Thyroid gland (tissue), 4 donors: ENCODE results near the gene TMEM167B. TPM values are rescaled to one million over a fixed set of nuclear protein-coding genes. Genes with fewer than 3 reads are reported as not detected.
A peak's percentile ranks its signal among the peaks of the same experiment; 100 is the strongest.

Experiments used
- DNase-seq, 2 donors: peaks; one replicate each; pipeline ENCODE4 v3.0.0-alpha.2; 2019
- H3K27ac ChIP-seq, 3 donors: fragments of 200-600 bp; sonication (generic); 1 replicate in 2 of 3; 2 replicates in 1 of 3; pipeline ENCODE4 v1.5.1; 2016 to 2019; ENCODE audit warnings: mild to moderate bottlenecking in 1 of 3, moderate library complexity in 1 of 3
- H3K27me3 ChIP-seq: fragments of 200-600 bp; sonication (generic); one replicate; pipeline ENCODE4 v1.5.1; 2019
- H3K36me3 ChIP-seq, 2 donors: fragments of 200-600 bp; sonication (generic); one replicate each; pipeline ENCODE4 v1.5.1; 2016 to 2019
- H3K4me1 ChIP-seq, 2 donors: fragments of 200-600 bp; sonication (generic); one replicate each; pipeline ENCODE4 v1.5.1; 2017 to 2019
- H3K4me3 ChIP-seq, 3 donors: fragments of 200-600 bp; sonication (generic); replicated peaks in 1 of 3; 1 replicate in 2 of 3; 2 replicates in 1 of 3; pipeline ENCODE4 v1.5.1; 2016; ENCODE audit warnings: mild to moderate bottlenecking in 1 of 3
- H3K9me3 ChIP-seq: fragments of 200-600 bp; sonication (generic); one replicate; pipeline ENCODE4 v1.5.1; 2017
- POLR2A ChIP-seq, 2 donors: fragments of 450-650 bp; IDR thresholded peaks; one replicate each; pipeline ENCODE4 v1.6.1; 2017; ENCODE audit warnings: antibody characterized with exemption in 2 of 2, mild to moderate bottlenecking in 2 of 2, moderate library complexity in 1 of 2
- WGBS, 2 donors: methylation state at CpG; one replicate each; pipeline ENCODE4 v1.1.5; 2017; 5-methylcytosine and 5-hydroxymethylcytosine counted together
- intact Hi-C: fragments of 100-400 bp; cut with DNase I; formaldehyde crosslinking; loops from one replicate; pipeline ENCODE4 v1.15.1; 2023
- total RNA-seq, 4 donors: library from RNA; depleted of rRNA; stranded (reverse); fragments of >200 nt; gene quantifications; one replicate each; pipeline ENCODE4 v1.2.3, GENCODE V29; 2016
- TF ChIP-seq, protein P1 (sequence below), 6 experiments: fragments of 200-600 bp in 3 of 6; fragments of 450-650 bp in 3 of 6; sonication (generic) in 3 of 6; IDR thresholded peaks; one replicate each; pipeline ENCODE4 v1.5.1; 2016 to 2019; ENCODE audit warnings: antibody characterized with exemption in 6 of 6, mild to moderate bottlenecking in 2 of 6, inconsistent platforms in 1 of 6, moderate library complexity in 1 of 6

Gene TMEM167B
- total RNA-seq, 4 donors from 2014 or later = 36.5 to 46.5 (median 39.2) TPM

DNA sequence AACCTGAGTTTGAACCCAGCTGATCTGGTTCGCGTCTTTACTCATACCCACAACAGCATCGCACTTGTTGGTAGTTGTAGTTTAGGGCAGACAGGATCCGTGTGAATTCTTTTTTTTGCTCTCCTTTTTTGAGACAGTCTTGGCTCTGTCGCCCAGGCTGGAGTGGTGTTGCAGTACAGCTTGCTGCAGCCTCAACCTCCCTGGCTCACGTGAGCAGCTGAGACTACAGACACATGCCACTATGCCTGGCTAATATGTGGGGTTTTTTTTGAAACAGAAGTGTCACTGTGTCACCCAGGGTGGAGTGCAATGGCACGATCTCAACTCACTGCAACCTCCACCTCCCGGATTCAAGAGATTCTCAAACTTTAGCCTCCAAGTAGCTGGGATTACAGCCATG, 22.7 kb upstream of the TMEM167B start:
- Histone ChIP-seq H3K9me3 (no peaks in the 10 kb centered on the region), H3K4me1 (no peaks in the 10 kb centered on the region), H3K27me3 (no peaks in the 10 kb centered on the region), H3K36me3 (peaks cover 20 to 21% of the 10 kb centered on the region in 2 donors), H3K4me3 (no peak overlapping the region), H3K27ac (no peak overlapping the region)
- WGBS, 2 donors = 82 to 94% methylated on average over 8 of the region's 8 CpGs
- intact Hi-C loops = no loop called here
- DNase-seq = no peak
- TF ChIP-seq, protein P1, sequence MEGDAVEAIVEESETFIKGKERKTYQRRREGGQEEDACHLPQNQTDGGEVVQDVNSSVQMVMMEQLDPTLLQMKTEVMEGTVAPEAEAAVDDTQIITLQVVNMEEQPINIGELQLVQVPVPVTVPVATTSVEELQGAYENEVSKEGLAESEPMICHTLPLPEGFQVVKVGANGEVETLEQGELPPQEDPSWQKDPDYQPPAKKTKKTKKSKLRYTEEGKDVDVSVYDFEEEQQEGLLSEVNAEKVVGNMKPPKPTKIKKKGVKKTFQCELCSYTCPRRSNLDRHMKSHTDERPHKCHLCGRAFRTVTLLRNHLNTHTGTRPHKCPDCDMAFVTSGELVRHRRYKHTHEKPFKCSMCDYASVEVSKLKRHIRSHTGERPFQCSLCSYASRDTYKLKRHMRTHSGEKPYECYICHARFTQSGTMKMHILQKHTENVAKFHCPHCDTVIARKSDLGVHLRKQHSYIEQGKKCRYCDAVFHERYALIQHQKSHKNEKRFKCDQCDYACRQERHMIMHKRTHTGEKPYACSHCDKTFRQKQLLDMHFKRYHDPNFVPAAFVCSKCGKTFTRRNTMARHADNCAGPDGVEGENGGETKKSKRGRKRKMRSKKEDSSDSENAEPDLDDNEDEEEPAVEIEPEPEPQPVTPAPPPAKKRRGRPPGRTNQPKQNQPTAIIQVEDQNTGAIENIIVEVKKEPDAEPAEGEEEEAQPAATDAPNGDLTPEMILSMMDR (IDR thresholded peaks at IDR 0.05) = no peak
- TF ChIP-seq POLR2A (IDR thresholded peaks at IDR 0.05) = no peak

DNA sequence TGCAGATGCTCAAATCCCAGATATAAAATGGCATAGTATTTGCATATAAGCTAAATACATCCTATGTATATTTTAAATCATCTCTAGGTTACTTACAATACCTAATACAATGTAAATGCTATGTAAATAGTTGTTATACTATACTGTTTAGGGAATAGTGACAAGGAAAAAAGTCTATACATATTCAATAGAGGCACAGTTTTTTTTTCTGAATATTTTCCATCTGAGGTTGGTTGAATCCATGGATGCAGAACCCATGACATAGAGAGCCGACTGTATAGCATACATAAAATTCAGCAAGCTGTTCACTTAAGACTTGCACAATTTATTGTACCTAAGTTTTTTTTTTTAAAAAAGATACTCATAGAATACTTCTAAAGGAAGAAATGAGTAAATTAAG, 21.3 kb upstream of the TMEM167B start:
- Histone ChIP-seq H3K36me3 (peaks cover 14 to 15% of the 10 kb centered on the region in 2 donors), H3K4me1 (no peaks in the 10 kb centered on the region), H3K27ac (no peak overlapping the region), H3K4me3 (no peak overlapping the region), H3K9me3 (no peaks in the 10 kb centered on the region), H3K27me3 (no peaks in the 10 kb centered on the region)
- 84 to 90% methylated on average over 1 of the region's 1 CpG for WGBS, 2 donors
- TF ChIP-seq, protein P1 (IDR thresholded peaks at IDR 0.05) = no peak
- TF ChIP-seq POLR2A (IDR thresholded peaks at IDR 0.05) = no peak
- DNase-seq = no peak
- intact Hi-C loops = no loop called here

DNA sequence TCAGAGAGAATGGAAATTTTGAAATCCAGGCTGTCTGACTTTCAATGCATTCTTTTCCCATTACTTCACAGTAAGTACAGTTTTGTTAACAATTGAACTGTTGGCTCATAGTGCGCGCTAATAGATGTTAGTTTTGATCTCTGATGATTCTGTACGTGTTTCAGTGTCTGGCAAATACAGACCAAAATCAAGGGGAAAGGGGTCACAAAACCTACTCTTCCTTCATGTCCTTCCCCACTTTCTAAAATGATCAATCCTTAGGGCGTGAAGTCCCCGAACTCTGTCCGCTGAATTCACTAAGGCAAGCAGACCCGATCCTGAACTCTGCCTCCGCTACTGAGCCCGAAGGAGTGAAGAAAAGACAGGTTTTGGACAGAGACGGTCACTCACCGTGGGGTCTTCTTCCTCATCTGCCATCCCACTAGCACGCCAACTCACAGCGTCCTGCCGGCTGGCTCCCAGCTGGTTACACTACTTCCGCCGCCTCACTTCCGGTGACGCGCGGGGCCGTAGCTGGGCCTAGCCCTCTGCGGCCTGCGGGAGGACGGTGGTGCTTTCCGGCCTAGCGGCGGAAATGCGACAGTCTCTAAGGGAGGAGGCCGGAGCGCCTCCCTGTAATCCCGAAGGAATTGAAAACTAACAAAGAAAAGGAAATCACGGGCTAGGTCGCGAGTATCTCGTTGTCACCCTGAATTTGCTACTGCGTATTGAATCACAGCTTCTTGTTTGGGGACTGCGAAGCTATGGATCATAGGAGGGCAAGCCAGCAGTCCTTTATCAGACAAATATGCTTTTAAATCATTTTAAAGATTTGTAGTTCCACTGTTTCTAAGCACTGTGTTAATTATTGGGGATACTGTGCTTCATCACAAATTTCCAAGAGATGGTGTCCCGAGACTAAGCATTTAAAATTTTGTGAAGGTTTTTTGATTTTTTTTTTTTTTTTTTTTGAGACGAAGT, 14.8 kb upstream of the TMEM167B start, which contains the start of gene TAF13:
Gene TAF13, minus strand, starts transcription at position 473 of the 960 bp plus-strand sequence. Its CDS starts 56 bp downstream, at position 417.
- Histone ChIP-seq H3K9me3 (no peaks in the 10 kb centered on the region), H3K4me3 (peak within 1 kb of the TSS; percentile 24 to 68 (median 68)), H3K4me1 (peaks cover 9 to 11% of the 10 kb centered on the region in 2 donors), H3K27ac (peak within 1 kb of the TSS; percentile 81 to 95 (median 92)), H3K27me3 (no peaks in the 10 kb centered on the region), H3K36me3 (no peaks in the 10 kb centered on the region)
- 5 to 6% methylated on average over 37 to 39 of the region's 39 CpGs for WGBS, 2 donors
- peak; percentile 93 to 95 for DNase-seq
- intact Hi-C loops = loop anchor here (10.0 kb wide), 1 partner anchor 559 kb away; no protein-coding TSS in a partner anchor
- TF ChIP-seq POLR2A (IDR thresholded peaks at IDR 0.05) = peak in 1 of 2 donors; percentile 94
- TF ChIP-seq, protein P1 (IDR thresholded peaks at IDR 0.05) = peak in 4 of 6 experiments; percentile 13 to 55 (median 46)

DNA sequence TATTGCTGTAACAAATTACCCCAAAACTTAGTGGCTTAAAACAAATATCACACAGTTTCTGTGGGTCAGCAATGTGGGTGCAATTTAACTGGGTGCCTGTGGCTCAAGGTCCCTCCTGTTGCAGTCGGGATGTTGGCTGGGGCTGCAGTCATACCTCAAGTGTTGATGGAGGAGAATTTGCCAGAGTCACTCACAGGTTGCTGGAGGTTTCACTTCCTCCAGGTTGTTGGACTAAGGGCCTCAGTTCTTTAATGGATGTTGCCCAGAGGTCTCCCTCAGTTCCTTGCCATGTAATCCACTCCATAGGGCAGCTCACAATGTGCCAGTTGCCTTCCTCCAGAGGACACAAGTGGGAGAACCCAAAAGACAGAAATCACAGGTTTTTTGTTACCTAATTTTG, 12.2 kb upstream of the TMEM167B start:
- H3K36me3 ChIP-seq = no peaks in the 10 kb centered on the region
- H3K9me3 ChIP-seq = no peaks in the 10 kb centered on the region
- WGBS, 2 donors = 77 to 86% methylated on average over 1 of the region's 1 CpG
- H3K4me1 ChIP-seq = peaks cover 9 to 11% of the 10 kb centered on the region in 2 donors
- H3K27me3 ChIP-seq = no peaks in the 10 kb centered on the region
- intact Hi-C loops = loop anchor here (10.0 kb wide), 1 partner anchor 556 kb away; no protein-coding TSS in a partner anchor
- TF ChIP-seq, protein P1 (IDR thresholded peaks at IDR 0.05) = no peak
- TF ChIP-seq POLR2A (IDR thresholded peaks at IDR 0.05) = no peak
- no peak for DNase-seq
- no peak overlapping the region for H3K4me3 ChIP-seq
- H3K27ac ChIP-seq = no peak overlapping the region

DNA sequence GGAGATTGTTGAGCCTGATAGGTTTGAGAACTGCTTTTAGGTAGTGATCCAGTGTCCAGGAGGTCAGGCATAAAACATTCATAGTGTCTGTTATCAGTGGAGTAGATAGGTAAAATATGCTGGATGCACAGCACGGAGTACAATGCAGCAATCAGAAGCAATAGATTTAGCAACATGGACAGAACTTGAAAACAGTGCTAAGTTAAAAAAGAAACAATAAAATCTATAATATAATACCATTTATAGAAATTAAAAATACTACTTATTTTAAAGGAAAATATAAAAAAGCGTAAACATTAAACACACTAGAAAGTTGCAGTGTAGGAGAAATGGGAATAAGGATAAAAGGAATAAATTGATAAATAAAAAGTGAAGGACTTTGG, 11.3 kb upstream of the TMEM167B start:
- peak overlapping the region in 1 of 3 donors; percentile 45 for H3K27ac ChIP-seq
- H3K9me3 ChIP-seq = no peaks in the 10 kb centered on the region
- DNase-seq = no peak
- H3K27me3 ChIP-seq = no peaks in the 10 kb centered on the region
- H3K4me3 ChIP-seq = no peak overlapping the region
- no peaks in the 10 kb centered on the region for H3K36me3 ChIP-seq
- intact Hi-C loops = loop anchor here (10.0 kb wide), 1 partner anchor 556 kb away; no protein-coding TSS in a partner anchor
- H3K4me1 ChIP-seq = peaks cover 9 to 11% of the 10 kb centered on the region in 2 donors
- no peak for TF ChIP-seq POLR2A (IDR thresholded peaks at IDR 0.05)
- TF ChIP-seq, protein P1 (IDR thresholded peaks at IDR 0.05) = no peak
- WGBS, 2 donors = 97 to 99% methylated on average over 2 of the region's 2 CpGs
